HG03025 (cell line): ENCODE data around the gene ACYP2.

Source experiments
- ATAC-seq: cut with Tn5 transposase; IDR thresholded peaks from one replicate; pipeline ENCODE4 v1.9.1; 2021; ENCODE audit warnings: mild to moderate bottlenecking, moderate library complexity; ENCODE audit not compliant: unreplicated experiment, low FRiP score

The ACYP2 gene

DNA sequence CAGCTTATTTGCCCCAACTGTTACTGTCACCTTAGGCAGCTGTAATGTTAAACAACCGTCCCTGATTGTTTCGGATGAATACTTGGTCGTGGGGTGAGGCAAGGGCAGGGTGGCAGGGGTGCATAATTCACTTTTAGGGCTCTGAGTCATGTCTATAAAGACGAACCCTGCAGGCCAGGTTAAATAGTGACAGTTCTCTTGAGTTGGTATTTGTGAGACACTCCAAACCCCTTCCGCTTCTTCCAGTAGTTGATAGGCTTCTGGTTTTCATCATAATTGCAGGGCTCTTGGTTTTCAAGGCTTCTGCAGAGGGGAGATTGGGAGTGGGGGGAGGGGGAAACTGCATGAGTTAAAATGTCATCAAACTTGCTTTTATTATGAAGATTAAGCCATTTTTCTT, 237.8 kb downstream of the ACYP2 start:
- no peak for ATAC-seq
